ENCODE results near the gene CDC14A. TPM values are rescaled to one million over a fixed set of nuclear protein-coding genes. Genes with fewer than 3 reads are reported as not detected.
A peak's percentile ranks its signal among the peaks of the same experiment; 100 is the strongest.

The CDC14A gene
- total and polyA plus RNA-seq, 2 donors (not counting 3 experiments of a cell fraction or from before 2014, with no cell fraction given): 3.4 to 13.9 TPM

DNA sequence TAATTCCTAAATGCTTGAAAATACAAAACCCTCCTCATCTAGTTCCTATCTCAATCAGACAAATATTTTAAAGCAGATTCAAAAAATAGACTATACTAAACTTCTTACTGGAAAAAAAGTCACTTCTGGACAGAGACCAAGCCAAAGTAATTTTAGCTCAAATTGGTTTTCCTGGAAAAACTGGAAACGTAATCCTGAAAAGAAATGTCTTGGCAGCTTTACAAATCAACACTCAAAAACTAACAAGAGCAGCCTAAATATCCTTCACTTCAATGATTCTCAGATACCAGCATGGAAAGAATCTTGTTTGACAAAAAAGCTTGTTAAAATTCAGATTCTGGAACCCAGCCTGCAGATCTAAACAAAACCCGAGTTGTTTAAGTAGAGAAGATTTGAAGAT is 176.6 kb downstream of the CDC14A start:
- H3K79me2 ChIP-seq (ENCODE audit: control insufficient read depth, insufficient read depth, low read length): no peaks in the 10 kb centered on the region
- no peaks in the 10 kb centered on the region for H3K36me3 ChIP-seq (ENCODE audit: control insufficient read depth in 2 of 2, extremely low read depth in 1 of 2, insufficient read depth in 2 of 2, low read length in 2 of 2)
- H2AFZ ChIP-seq (ENCODE audit: low read depth, low read length): no peak overlapping the region
- no peak overlapping the region for H3K4me2 ChIP-seq (ENCODE audit: insufficient read depth, low read length)
- POLR2A ChIA-PET: no interaction called here
- DNase-seq (ENCODE audit: low read depth, low spot score) (peak; percentile 40), FAIRE-seq (no peak)
- no TSS peak for BruUV-seq (replicated peaks)
- dilution Hi-C loops (cut with MboI; ENCODE audit: extremely low pct_ligation_motif_present, low sequenced_read_pairs): no loop called here
- H3K4me1 ChIP-seq (ENCODE audit: control insufficient read depth, extremely low read depth, insufficient read depth, low read length): no peaks in the 10 kb centered on the region
- CTCF ChIA-PET: interaction anchor here (0.9 to 3.0 kb wide), 4 partner anchors 10 to 339 kb away, joined by 3 to 10 read pairs (median 4); partner anchors contain the start of gene GPR88
- intact Hi-C loops (cut with micrococcal nuclease): no loop called here
- no peaks in the 10 kb centered on the region for H3K9me1 ChIP-seq (replicated peaks; ENCODE audit: control insufficient read depth, extremely low read depth, insufficient read depth, low read length)
- no peak overlapping the region for H3K4me3 ChIP-seq (replicated peaks in 1 of 3; ENCODE audit: insufficient read depth in 1 of 3, low read depth in 1 of 3, low read length in 3 of 3)
- H3K9ac ChIP-seq (replicated peaks; ENCODE audit: extremely low read depth, insufficient read depth, low read length): no peak overlapping the region
- no peaks in the 10 kb centered on the region for H3K9me3 ChIP-seq (replicated peaks; ENCODE audit: control insufficient read depth, insufficient read depth, low read length)
- H3K27ac ChIP-seq (ENCODE audit: insufficient read depth, low read depth, low read length): no peak overlapping the region
- no peaks in the 10 kb centered on the region for H3K27me3 ChIP-seq (ENCODE audit: control insufficient read depth in 2 of 2, insufficient read depth in 2 of 2, low read length in 2 of 2)
- TF ChIP-seq, protein P1, sequence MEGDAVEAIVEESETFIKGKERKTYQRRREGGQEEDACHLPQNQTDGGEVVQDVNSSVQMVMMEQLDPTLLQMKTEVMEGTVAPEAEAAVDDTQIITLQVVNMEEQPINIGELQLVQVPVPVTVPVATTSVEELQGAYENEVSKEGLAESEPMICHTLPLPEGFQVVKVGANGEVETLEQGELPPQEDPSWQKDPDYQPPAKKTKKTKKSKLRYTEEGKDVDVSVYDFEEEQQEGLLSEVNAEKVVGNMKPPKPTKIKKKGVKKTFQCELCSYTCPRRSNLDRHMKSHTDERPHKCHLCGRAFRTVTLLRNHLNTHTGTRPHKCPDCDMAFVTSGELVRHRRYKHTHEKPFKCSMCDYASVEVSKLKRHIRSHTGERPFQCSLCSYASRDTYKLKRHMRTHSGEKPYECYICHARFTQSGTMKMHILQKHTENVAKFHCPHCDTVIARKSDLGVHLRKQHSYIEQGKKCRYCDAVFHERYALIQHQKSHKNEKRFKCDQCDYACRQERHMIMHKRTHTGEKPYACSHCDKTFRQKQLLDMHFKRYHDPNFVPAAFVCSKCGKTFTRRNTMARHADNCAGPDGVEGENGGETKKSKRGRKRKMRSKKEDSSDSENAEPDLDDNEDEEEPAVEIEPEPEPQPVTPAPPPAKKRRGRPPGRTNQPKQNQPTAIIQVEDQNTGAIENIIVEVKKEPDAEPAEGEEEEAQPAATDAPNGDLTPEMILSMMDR (IDR thresholded peaks at IDR 0.05; ENCODE audit: extremely low read depth in 1 of 2, insufficient read depth in 1 of 2, low read depth in 1 of 2, low read length in 2 of 2): no peak
- TF ChIP-seq POLR2AphosphoS5 (IDR thresholded peaks at IDR 0.05; ENCODE audit: insufficient read depth, low read depth, low read length) (no peak), GATA2 (IDR thresholded peaks at IDR 0.05; ENCODE audit: insufficient read depth, insufficient read length, low read depth, low read length) (no peak), FOS (IDR thresholded peaks at IDR 0.05; ENCODE audit: borderline replicate concordance, insufficient read depth, low read length) (no peak), POLR2A (IDR thresholded peaks at IDR 0.05; ENCODE audit: low read depth, low read length) (no peak), EZH2 (IDR thresholded peaks at IDR 0.05; ENCODE audit: borderline replicate concordance, low read depth, low read length, severe bottlenecking) (no peak), JUN (IDR thresholded peaks at IDR 0.05; ENCODE audit: borderline replicate concordance, insufficient read depth, insufficient read length, low read depth) (no peak), MYC (IDR thresholded peaks at IDR 0.05; ENCODE audit: low read depth, low read length) (no peak)
- TF ChIP-seq, protein P2, sequence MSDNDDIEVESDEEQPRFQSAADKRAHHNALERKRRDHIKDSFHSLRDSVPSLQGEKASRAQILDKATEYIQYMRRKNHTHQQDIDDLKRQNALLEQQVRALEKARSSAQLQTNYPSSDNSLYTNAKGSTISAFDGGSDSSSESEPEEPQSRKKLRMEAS (IDR thresholded peaks at IDR 0.05; ENCODE audit: insufficient read depth, insufficient read length): no peak
- H4K20me1 ChIP-seq (replicated peaks; ENCODE audit: control insufficient read depth, extremely low read depth, insufficient read depth, low read length): no peaks in the 10 kb centered on the region

Data from endothelial cell of umbilical vein (primary cell).